UCSD-AML1 (cell line): ENCODE results near the gene SH3RF3.

ENCODE experiments used
- DNase-seq: peaks from one replicate; lab custom pipeline; 2025; ENCODE audit not compliant: unreplicated experiment; lab: John Stamatoyannopoulos, UW

Gene SH3RF3

GRCh38 chr2:109277406-109277805, 148.4 kb downstream of the SH3RF3 start:
- no peak for DNase-seq

GRCh38 chr2:109279243-109279860, 150.3 kb downstream of the SH3RF3 start:
- no peak for DNase-seq

- DNase-seq, result no peak
These were observed 151.8 kb downstream of the SH3RF3 start for GRCh38 chr2:109280804-109281203.

GRCh38 chr2:109282360-109282759, 153.4 kb downstream of the SH3RF3 start:
- DNase-seq, result no peak

- DNase-seq, result no peak
These were observed 153.9 kb downstream of the SH3RF3 start for GRCh38 chr2:109282865-109283264.

- no peak for DNase-seq
These were observed 155.8 kb downstream of the SH3RF3 start for GRCh38 chr2:109284826-109285225.

- no peak for DNase-seq
These were observed 156.2 kb downstream of the SH3RF3 start for GRCh38 chr2:109285244-109285651.

- no peak for DNase-seq
These were observed 158.4 kb downstream of the SH3RF3 start for GRCh38 chr2:109287413-109287812.

GRCh38 chr2:109287838-109288237, 158.8 kb downstream of the SH3RF3 start:
- DNase-seq, result no peak

GRCh38 chr2:109288544-109289368, 159.8 kb downstream of the SH3RF3 start:
- no peak for DNase-seq

GRCh38 chr2:109289504-109290222, 160.7 kb downstream of the SH3RF3 start:
- no peak for DNase-seq

- DNase-seq, result no peak
These were observed 162.1 kb downstream of the SH3RF3 start for GRCh38 chr2:109290887-109291643.

GRCh38 chr2:109292386-109292785, 163.4 kb downstream of the SH3RF3 start:
- no peak for DNase-seq

- DNase-seq, result no peak
These were observed 164.7 kb downstream of the SH3RF3 start for GRCh38 chr2:109293663-109294062.

GRCh38 chr2:109294523-109294922, 165.5 kb downstream of the SH3RF3 start:
- no peak for DNase-seq

- no peak for DNase-seq
These were observed 166.2 kb downstream of the SH3RF3 start for GRCh38 chr2:109295070-109295780.

GRCh38 chr2:109295781-109296117, 166.7 kb downstream of the SH3RF3 start:
- DNase-seq, result no peak

GRCh38 chr2:109297566-109298490, 168.8 kb downstream of the SH3RF3 start:
- DNase-seq, result no peak

GRCh38 chr2:109298851-109299250, 169.8 kb downstream of the SH3RF3 start:
- no peak for DNase-seq

GRCh38 chr2:109299536-109299935, 170.5 kb downstream of the SH3RF3 start:
- no peak for DNase-seq
